Tongue (tissue), 2 donors: ENCODE data around the gene FOXN1. TPM values are rescaled to one million over a fixed set of nuclear protein-coding genes. Genes with fewer than 3 reads are reported as not detected.
A peak's percentile ranks its signal among the peaks of the same experiment; 100 is the strongest.
"Not testable (repeated sequence)": the region's sequence is repeated elsewhere in the genome, so short reads cannot be mapped to it uniquely, and the experiment has no call there.

Experiments used
- DNase-seq: peaks from one replicate; pipeline ENCODE4 v3.0.0-alpha.2; 2015
- total RNA-seq: library from RNA; depleted of rRNA; stranded (reverse); fragments of >200 nt; gene quantifications from one replicate; pipeline ENCODE4 v1.2.3, GENCODE V29; 2014

Gene FOXN1, protein sequence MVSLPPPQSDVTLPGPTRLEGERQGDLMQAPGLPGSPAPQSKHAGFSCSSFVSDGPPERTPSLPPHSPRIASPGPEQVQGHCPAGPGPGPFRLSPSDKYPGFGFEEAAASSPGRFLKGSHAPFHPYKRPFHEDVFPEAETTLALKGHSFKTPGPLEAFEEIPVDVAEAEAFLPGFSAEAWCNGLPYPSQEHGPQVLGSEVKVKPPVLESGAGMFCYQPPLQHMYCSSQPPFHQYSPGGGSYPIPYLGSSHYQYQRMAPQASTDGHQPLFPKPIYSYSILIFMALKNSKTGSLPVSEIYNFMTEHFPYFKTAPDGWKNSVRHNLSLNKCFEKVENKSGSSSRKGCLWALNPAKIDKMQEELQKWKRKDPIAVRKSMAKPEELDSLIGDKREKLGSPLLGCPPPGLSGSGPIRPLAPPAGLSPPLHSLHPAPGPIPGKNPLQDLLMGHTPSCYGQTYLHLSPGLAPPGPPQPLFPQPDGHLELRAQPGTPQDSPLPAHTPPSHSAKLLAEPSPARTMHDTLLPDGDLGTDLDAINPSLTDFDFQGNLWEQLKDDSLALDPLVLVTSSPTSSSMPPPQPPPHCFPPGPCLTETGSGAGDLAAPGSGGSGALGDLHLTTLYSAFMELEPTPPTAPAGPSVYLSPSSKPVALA
- total RNA-seq, result 0.21 TPM

GRCh38 chr17:28505986-28506665, at the start of gene FOXN1:
FOXN1 (plus strand) TSS chr17:28506348; CDS start chr17:28523970, 17,622 bp downstream.
- DNase-seq, result no peak

GRCh38 chr17:28457890-28458289, 48.3 kb upstream of the FOXN1 start:
- no peak for DNase-seq

DNA sequence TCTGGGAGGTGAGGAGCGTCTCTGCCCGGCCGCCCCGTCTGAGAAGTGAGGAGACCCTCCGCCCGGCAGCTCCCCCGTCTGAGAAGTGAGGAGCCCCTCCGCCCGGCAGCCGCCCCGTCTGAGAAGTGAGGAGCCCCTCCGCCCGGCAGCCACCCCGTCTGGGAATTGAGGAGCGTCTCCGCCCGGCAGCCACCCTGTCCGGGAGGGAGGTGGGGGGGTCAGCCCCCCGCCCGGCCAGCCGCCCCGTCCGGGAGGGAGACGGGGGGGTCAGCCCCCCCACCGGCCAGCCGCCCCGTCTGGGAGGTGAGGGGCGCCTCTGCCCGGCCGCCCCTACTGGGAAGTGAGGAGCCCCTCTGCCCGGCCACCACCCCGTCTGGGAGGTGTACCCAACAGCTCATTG, 47.3 kb upstream of the FOXN1 start:
- not testable (repeated sequence) for DNase-seq

- DNase-seq, result no peak
Measured at GRCh38 chr17:28460901-28461300, 45.2 kb upstream of the FOXN1 start.

DNA sequence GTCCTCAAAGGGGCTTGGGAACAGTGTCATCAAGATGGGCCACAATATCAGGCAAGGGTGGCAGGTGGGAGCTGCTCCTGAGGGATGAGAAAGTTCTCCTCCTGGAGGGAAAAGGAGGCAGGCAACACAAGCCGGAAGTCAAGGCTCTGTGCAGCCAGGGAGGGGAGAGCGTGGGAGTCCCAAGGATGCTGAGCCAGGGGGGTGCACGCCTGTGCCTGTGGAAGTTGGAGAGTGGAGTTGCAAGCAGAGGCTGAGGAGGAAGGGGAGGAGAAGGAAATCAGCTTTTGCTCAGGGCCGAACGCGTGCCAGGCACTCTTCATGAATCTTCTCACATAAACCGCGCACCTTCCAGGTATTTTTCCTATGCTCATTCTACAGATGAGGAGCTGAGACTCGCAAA, 40.1 kb upstream of the FOXN1 start:
- DNase-seq, result no peak

GRCh38 chr17:28466521-28467048, 39.6 kb upstream of the FOXN1 start:
- no peak for DNase-seq

- no peak for DNase-seq
Measured at GRCh38 chr17:28467456-28468025, 38.6 kb upstream of the FOXN1 start.

GRCh38 chr17:28468033-28468735, 38.0 kb upstream of the FOXN1 start:
- peak; percentile 8 for DNase-seq

GRCh38 chr17:28468781-28469180, 37.4 kb upstream of the FOXN1 start:
- no peak for DNase-seq

DNA sequence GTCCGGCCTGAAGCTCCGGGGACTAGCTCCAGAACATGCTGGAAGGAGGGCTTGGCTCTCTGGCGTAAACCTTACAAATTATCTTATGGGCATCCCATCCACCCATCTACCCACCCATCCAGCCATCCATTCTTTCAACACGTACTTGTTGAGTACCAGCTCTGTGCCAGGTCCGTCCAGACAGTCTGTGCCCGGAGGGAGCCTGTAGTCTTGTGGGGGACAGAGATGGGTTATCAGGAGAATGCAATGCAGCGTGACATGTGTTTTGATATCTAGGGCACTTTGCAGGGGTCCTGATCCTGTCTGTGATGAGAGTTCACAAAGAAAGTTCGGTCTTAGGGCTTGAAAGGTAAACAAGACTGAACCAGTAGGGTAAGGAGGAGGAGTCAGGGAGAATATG, 36.8 kb upstream of the FOXN1 start:
- DNase-seq, result no peak

GRCh38 chr17:28470266-28470913, 35.8 kb upstream of the FOXN1 start:
- DNase-seq, result no peak

- no peak for DNase-seq
Measured at GRCh38 chr17:28470914-28471366, 35.2 kb upstream of the FOXN1 start.

GRCh38 chr17:28471531-28472342, 34.4 kb upstream of the FOXN1 start:
- DNase-seq, result no peak

DNA sequence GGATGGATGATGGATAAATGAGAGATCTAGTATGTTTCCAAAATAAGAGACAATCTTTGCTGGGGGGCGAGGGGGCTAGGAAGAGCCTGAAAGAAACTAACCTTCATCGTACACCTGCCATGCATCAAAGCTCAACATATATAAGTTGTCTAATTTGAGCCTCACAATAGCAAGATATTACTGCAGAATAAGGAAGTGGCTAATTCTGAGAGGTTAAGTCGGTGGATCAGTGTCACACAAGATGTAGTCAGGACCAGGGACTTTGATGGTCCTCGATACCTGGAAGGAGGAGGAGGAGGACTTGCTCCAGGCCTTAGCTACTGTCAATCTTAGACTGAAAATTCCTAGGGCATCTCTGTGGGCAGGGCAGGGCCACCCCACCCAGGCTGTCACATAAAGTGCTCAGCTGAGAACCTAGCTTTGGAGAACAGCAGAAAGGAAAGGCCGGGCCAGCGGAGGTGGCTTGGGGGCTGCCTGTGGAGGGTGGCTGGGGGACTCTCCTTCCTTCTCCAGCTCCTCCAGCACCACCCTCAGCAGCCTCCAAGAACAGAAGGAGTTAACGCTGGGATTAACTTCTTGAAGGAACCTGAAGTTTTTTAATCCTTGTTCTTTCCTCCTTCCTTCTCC, 33.2 kb upstream of the FOXN1 start:
- no peak for DNase-seq

DNA sequence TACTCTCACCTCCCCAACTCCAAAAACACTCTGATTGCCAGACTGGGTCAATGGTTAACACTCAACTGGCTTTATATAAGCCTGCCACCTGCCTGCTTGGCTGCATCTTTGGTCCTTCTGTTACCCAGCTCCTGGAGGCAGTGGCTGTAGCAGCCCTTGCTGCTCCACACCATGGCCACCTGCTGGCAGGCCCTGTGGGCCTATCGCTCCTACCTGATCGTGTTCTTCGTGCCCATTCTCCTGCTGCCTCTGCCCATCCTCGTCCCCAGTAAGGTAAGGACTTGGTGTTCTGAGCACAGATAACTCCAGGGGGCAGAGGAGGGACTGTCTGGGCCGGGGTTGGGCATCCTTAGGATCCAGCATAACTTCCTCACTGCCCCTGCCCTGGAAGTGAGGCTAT, 32.6 kb upstream of the FOXN1 start, which contains the start of gene SLC13A2:
Gene SLC13A2, plus strand, starts transcription at position 103 of the 400 bp plus-strand sequence. Its CDS starts 69 bp downstream, at position 172.
- no peak for DNase-seq

DNA sequence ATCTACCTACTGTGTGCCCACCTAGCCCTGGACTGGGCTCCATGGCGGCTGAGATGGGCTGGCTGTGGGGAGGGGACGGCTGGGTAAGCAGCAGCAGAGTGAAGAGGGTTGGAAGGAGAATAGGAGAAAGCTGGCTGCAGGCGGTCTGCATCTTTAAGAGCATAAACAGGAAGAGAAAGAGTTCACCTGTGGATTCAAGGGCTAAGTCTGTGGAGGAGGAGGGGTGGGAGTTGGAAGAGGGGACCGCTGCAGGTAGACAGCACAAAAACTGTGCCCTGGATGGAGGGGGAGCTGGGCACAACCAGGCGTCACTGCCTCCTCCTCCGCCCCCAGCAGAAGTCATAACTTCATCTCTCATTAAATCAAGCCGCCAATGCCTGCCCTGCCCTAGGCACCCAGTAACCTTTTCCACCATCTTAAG, 32.0 kb upstream of the FOXN1 start:
- DNase-seq, result no peak

- no peak for DNase-seq
Measured at GRCh38 chr17:28475151-28475900, 30.8 kb upstream of the FOXN1 start.

DNA sequence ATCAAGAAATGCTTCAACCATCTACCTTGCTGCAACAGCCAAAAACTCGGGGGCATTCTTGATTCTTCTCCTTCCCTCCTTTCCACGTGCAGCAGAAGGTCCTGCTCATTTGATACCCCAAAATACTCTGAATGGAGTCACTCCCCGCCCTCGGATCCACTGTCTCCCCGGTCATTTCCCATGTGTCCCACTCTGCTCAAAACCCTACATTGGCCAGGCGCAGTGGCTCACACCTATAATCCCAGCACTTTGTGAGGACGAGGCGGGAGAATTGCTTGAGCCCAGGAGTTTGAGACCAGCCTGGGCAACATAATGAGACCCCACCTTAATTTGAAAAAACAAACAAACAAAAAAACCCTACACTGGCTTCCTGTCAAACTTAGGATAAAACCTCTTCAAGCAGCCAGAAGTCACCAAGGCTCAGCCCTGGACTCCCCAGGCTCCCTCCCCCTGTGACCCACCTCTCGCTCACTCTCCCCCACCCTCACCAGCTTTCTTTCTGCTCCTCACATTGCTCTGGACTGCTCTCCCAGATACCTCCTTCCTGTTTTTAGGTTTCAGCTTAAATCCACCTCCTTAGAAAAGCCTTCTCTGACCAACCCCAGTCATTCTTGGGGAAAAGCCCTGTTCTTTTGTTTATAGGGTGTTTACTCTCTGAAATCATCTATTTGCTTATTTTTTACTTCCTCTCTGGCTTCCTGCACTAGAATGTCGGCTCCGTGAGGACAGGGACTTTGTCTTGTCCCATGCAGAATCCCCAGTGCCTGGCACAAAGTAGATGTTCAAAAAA, 29.9 kb upstream of the FOXN1 start:
- DNase-seq, result no peak
